HL-60 (cell line): Measurements from ENCODE around the gene LMTK2.

Experiments
- DNase-seq, 2 experiments: peaks; one replicate each; pipeline ENCODE4 v3.0.0-alpha.2; 2010 to 2020; ENCODE audit warnings: low read depth in 1 of 2, low spot score in 1 of 2
- H3K27ac ChIP-seq: fragments of 250-450 bp; sonication (Bioruptor Pico); replicated peaks from 2 replicates; pipeline ENCODE4 v1.5.1; 2020; ENCODE audit warnings: mild to moderate bottlenecking, moderate library complexity
- H3K27me3 ChIP-seq: fragments of 250-450 bp; sonication (Bioruptor Pico); 2 replicates; pipeline ENCODE4 v1.5.1; 2021; ENCODE audit warnings: mild to moderate bottlenecking, moderate library complexity; ENCODE audit not compliant: insufficient read depth, poor library complexity, severe bottlenecking
- H3K4me3 ChIP-seq: replicated peaks from 2 replicates; pipeline ENCODE4 v1.5.1; 2011; ENCODE audit warnings: mild to moderate bottlenecking, control low read depth, low read length; ENCODE audit not compliant: insufficient read depth
- CTCF ChIP-seq: IDR thresholded peaks from one replicate; pipeline ENCODE4 v1.5.1; 2011; ENCODE audit warnings: low read length, control low read depth, inconsistent platforms; ENCODE audit not compliant: insufficient read depth
- GABPA ChIP-seq: IDR thresholded peaks from 2 replicates; pipeline ENCODE4 v1.6.1; 2012; ENCODE audit warnings: low read depth
- POLR2AphosphoS5 ChIP-seq: IDR thresholded peaks from 2 replicates; pipeline ENCODE4 v1.6.1; 2012; ENCODE audit warnings: low read depth
- SPI1 ChIP-seq: IDR thresholded peaks from 2 replicates; pipeline ENCODE4 v1.6.1; 2012; ENCODE audit warnings: low read depth, mild to moderate bottlenecking, borderline replicate concordance
- TF ChIP-seq, protein P1 (sequence below): IDR thresholded peaks from 2 replicates; pipeline ENCODE4 v1.6.1; 2012; ENCODE audit warnings: low read depth; ENCODE audit not compliant: insufficient replicate concordance

LMTK2 gene

GRCh38 chr7:98244871-98245270 lies 138.2 kb downstream of the LMTK2 start:
- Histone ChIP-seq H3K27ac (no peak overlapping the region), H3K27me3 (no peaks in the 10 kb centered on the region), H3K4me3 (no peak overlapping the region)
- DNase-seq, result no peak
- TF ChIP-seq, protein P1, sequence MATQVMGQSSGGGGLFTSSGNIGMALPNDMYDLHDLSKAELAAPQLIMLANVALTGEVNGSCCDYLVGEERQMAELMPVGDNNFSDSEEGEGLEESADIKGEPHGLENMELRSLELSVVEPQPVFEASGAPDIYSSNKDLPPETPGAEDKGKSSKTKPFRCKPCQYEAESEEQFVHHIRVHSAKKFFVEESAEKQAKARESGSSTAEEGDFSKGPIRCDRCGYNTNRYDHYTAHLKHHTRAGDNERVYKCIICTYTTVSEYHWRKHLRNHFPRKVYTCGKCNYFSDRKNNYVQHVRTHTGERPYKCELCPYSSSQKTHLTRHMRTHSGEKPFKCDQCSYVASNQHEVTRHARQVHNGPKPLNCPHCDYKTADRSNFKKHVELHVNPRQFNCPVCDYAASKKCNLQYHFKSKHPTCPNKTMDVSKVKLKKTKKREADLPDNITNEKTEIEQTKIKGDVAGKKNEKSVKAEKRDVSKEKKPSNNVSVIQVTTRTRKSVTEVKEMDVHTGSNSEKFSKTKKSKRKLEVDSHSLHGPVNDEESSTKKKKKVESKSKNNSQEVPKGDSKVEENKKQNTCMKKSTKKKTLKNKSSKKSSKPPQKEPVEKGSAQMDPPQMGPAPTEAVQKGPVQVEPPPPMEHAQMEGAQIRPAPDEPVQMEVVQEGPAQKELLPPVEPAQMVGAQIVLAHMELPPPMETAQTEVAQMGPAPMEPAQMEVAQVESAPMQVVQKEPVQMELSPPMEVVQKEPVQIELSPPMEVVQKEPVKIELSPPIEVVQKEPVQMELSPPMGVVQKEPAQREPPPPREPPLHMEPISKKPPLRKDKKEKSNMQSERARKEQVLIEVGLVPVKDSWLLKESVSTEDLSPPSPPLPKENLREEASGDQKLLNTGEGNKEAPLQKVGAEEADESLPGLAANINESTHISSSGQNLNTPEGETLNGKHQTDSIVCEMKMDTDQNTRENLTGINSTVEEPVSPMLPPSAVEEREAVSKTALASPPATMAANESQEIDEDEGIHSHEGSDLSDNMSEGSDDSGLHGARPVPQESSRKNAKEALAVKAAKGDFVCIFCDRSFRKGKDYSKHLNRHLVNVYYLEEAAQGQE, result no peak

- no peak for DNase-seq
- no peaks in the 10 kb centered on the region for H3K27me3 ChIP-seq
- TF ChIP-seq, protein P1, result no peak
- no peak for TF ChIP-seq CTCF
- no peak for TF ChIP-seq GABPA
- no peak for TF ChIP-seq SPI1
- TF ChIP-seq POLR2AphosphoS5, result no peak
- no peak overlapping the region for H3K27ac ChIP-seq
- no peak overlapping the region for H3K4me3 ChIP-seq
These were observed 141.5 kb downstream of the LMTK2 start for GRCh38 chr7:98248156-98248555.

- H3K27me3 ChIP-seq, result no peaks in the 10 kb centered on the region
- TF ChIP-seq SPI1 (peak; percentile 81; the same call in 1 of the 2 replicates), CTCF (no peak), POLR2AphosphoS5 (no peak), GABPA (peak; percentile 82)
- TF ChIP-seq, protein P1, result no peak
- H3K4me3 ChIP-seq, result no peak overlapping the region
- peak in 1 of 2 experiments; percentile 38 for DNase-seq
- H3K27ac ChIP-seq, result no peak overlapping the region
These were observed 142.4 kb downstream of the LMTK2 start for GRCh38 chr7:98249106-98249505.
